ENCODE measurements around the gene ATXN2L.

GRCh38 chr16:28844226-28844885, 21.6 kb downstream of the ATXN2L start:
- TF ChIP-seq CTCF (conservative IDR thresholded peaks at IDR 0.05; ENCODE audit: low read length) (no peak), EZH2phosphoT487 (IDR thresholded peaks at IDR 0.05; ENCODE audit: borderline replicate concordance, low read depth, low read length) (no peak)
